ENCODE data around the gene PFKL.

- TF ChIP-seq EZH2 (IDR thresholded peaks at IDR 0.05) (no peak), CTCF (IDR thresholded peaks at IDR 0.05 in 2 of 3, conservative IDR thresholded peaks at IDR 0.05 in 1 of 3; ENCODE audit: borderline replicate concordance in 1 of 3, insufficient read depth in 1 of 3, low read depth in 2 of 3, low read length in 2 of 3) (no peak), REST (IDR thresholded peaks at IDR 0.05; ENCODE audit: low read depth) (no peak), ZNF274 (IDR thresholded peaks at IDR 0.05; ENCODE audit: low read depth, low read length) (no peak), ATF3 (IDR thresholded peaks at IDR 0.05) (no peak), EZH2phosphoT487 (IDR thresholded peaks at IDR 0.05; ENCODE audit: borderline replicate concordance) (no peak), SRF (IDR thresholded peaks at IDR 0.05; ENCODE audit: low read depth) (no peak), POLR2AphosphoS5 (IDR thresholded peaks at IDR 0.05; ENCODE audit: low read depth, low read length) (no peak), POLR2A (IDR thresholded peaks at IDR 0.05; ENCODE audit: borderline replicate concordance, extremely low read depth, insufficient read depth, insufficient read length) (no peak), SP1 (IDR thresholded peaks at IDR 0.05; ENCODE audit: low read depth) (no peak)
Measured at GRCh38 chr21:44261675-44262295, 38.1 kb upstream of the PFKL start, which contains the start of gene DNMT3L.

All from HCT116 (cell line).